HFF-Myc (cell line): ENCODE measurements around the gene MCOLN2.

Source experiments
- DNase-seq: peaks from one replicate; pipeline ENCODE4 v3.0.0-alpha.2; 2011; ENCODE audit warnings: low read depth; ENCODE audit errors: extremely low read depth
- H3K4me3 ChIP-seq: replicated peaks from 2 replicates; pipeline ENCODE4 v1.5.1; 2011; ENCODE audit warnings: low read depth, mild to moderate bottlenecking, control low read depth, low read length
- TF ChIP-seq, protein P1 (sequence below): IDR thresholded peaks from 2 replicates; pipeline ENCODE4 v1.5.1; 2012; ENCODE audit warnings: mild to moderate bottlenecking, low read depth, low read length, control low read depth; ENCODE audit errors: missing control alignments

Gene MCOLN2

DNA sequence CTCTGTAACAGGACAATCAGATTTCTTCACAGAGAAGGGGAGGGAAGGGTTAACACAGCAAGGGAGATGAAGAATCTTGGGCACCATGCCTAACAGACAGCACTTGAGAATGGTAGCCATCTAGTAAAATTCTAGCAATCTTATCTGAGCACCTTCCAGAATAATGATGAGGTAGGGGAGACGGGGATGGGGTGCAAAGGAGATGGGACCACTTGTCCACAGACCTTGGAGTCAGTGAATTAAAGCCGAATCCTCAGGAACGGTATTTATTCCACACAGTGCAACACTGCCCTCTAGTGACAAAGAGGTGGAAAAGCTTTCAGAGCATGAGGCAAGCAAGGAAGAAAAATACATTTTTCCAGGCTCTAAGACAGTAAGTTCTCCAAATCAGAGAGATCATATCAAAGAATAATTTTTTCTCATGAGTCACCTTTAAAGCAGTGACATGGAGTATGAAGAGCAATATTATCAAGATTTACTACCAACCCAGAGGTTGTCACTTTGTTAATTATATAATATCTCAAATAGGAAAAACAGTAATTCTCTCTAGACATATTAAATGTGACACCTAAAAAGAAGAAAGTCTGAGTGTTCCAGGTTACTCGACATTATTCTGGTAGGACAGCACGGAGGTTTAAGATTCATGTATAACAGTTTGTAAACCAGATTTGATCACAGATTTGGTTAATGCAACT is 60.6 kb downstream of the MCOLN2 start:
- DNase-seq, result no peak
- H3K4me3 ChIP-seq, result no peak overlapping the region
- TF ChIP-seq, protein P1, sequence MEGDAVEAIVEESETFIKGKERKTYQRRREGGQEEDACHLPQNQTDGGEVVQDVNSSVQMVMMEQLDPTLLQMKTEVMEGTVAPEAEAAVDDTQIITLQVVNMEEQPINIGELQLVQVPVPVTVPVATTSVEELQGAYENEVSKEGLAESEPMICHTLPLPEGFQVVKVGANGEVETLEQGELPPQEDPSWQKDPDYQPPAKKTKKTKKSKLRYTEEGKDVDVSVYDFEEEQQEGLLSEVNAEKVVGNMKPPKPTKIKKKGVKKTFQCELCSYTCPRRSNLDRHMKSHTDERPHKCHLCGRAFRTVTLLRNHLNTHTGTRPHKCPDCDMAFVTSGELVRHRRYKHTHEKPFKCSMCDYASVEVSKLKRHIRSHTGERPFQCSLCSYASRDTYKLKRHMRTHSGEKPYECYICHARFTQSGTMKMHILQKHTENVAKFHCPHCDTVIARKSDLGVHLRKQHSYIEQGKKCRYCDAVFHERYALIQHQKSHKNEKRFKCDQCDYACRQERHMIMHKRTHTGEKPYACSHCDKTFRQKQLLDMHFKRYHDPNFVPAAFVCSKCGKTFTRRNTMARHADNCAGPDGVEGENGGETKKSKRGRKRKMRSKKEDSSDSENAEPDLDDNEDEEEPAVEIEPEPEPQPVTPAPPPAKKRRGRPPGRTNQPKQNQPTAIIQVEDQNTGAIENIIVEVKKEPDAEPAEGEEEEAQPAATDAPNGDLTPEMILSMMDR, result peak; percentile 82

DNA sequence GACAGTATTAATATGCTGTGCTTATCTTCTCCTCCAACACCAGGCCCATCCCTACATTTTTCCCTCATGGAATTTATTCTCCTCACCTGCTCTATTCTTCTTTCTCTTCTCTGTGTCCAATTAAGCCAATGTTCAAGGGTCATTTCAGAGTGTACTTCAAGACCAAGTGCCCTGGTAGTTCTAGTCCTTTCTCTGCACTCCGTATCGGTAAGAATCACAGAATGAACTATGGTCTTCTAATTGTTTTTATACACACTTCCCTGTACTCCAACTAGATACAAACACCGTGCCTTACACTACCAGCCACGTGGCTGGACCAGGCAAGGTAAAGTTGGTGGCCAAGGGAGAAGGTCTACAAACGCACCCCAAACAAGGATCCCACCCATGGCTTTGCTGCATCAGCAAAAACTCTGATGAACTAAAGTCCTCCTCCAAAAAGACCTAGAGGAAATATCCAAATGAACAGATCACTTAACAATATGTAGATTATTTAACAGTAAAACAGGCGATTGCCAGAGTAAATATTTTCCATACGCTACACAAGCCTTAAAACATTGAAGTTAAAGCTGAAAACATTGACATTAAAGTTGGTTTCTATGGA is 63.8 kb downstream of the MCOLN2 start:
- H3K4me3 ChIP-seq, result no peak overlapping the region
- TF ChIP-seq, protein P1, result no peak
- no peak for DNase-seq

DNA sequence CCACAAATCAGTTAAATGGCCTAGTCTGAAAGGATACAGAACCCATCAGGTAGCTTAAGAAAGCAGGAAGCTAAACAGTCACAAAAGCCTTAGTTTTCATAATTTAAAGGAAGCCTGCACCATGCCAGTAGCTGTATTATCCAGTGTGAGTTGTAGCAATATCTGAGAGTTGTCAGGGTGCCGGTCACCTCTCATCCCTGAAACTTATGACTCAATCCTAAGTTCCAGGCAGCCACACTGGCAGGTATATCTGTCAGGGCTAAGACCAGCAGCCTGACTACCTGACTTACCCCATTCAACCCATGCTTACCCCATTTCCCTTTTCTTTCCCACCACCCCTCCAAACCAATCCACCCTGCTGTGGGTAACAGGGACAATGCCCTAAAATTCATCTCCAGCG is 66.1 kb downstream of the MCOLN2 start:
- TF ChIP-seq, protein P1, result no peak
- H3K4me3 ChIP-seq, result no peak overlapping the region
- no peak for DNase-seq

DNA sequence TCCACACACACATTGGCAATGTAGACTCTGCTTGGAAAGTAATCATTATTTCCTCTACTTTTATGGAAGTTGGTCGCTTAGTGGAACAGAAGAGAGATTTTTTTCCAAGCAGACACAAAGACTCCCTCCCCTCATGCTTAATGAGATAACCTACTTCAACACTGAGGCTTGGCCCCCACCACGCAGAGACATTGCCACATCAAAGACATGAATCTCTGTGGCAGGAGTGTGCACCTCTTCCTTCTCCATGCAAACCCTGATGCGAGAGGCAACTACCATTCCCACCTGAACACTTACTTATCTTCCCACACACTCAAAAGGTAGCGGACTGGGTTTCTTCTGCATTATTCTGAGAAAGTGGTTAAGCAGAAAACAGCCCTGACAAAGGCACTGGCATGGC is 66.6 kb downstream of the MCOLN2 start:
- no peak overlapping the region for H3K4me3 ChIP-seq
- TF ChIP-seq, protein P1, result no peak
- DNase-seq, result no peak

DNA sequence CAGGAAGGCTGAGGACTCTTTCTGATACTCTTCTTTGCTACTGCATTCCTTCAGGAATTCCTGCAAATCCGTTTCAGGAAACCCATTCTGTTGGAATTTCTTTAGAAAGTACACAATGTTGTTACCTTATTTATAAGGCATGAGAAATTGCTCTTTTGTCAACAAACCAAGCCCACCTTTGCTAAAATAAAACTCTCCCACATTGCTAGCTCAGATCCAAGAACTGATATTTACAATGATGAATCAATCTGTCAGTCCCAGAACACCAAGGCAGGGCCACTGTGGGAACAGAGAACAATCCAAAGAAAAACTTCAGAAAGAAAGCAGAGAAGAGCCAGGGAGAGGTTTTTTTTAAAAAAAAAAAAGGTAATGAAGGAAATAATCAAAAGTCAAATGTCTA is 67.3 kb downstream of the MCOLN2 start:
- no peak overlapping the region for H3K4me3 ChIP-seq
- no peak for DNase-seq
- TF ChIP-seq, protein P1, result no peak

DNA sequence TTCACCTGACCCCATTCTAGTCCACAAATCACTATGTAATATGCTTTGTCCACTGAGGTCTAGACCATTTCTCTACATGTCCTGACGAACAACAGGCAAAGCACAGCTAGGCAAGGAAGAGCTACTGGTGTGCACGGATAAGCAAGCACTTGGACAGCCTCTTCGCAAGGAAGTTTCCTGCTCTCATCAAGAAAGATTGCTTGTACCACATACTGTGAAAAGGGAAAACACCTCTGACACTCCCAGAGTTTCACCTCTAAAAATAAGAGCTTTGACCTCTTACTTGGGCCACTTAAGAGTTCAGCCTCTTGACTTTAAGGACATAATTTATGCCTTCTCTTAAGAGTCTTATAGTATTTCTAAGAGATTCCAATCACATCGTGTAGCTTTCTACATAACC is 67.9 kb downstream of the MCOLN2 start:
- DNase-seq, result no peak
- TF ChIP-seq, protein P1, result no peak
- H3K4me3 ChIP-seq, result no peak overlapping the region
